OCI-LY7 (cell line): ENCODE measurements around the gene SERPINA5. TPM values are rescaled to one million over a fixed set of nuclear protein-coding genes. Genes with fewer than 3 reads are reported as not detected.

ENCODE experiments used
- BruUV-seq: library from RNA; stranded (reverse); fragments of 400-500 nt; replicated peaks from 2 replicates; lab custom pipeline; 2021; lab: Mats Ljungman, UMichigan
- CTCF ChIA-PET: fragments of 300-600 bp; sonication (Branson Sonifier 250); formaldehyde crosslinking; loops from one replicate; lab custom pipeline; 2022; ENCODE audit warnings: antibody characterized with exemption; ENCODE audit not compliant: unreplicated experiment; lab: Charles Lee
- POLR2A ChIA-PET: fragments of 300-600 bp; sonication (Branson Sonifier 250); formaldehyde crosslinking; loops from one replicate; lab custom pipeline; 2022; ENCODE audit warnings: antibody characterized with exemption; lab: Charles Lee
- DNase-seq: peaks from one replicate; pipeline ENCODE4 v3.0.0-alpha.2; 2015; ENCODE audit warnings: low spot score
- H2AFZ ChIP-seq: fragments of 200-600 bp; sonication (generic), shearing (Covaris generic); 2 replicates; pipeline ENCODE4 v1.6.1; 2014; ENCODE audit warnings: mild to moderate bottlenecking, antibody characterized with exemption, low read length, moderate library complexity
- H3K27ac ChIP-seq: fragments of 200-600 bp; sonication (generic); 2 replicates; pipeline ENCODE4 v1.5.1; 2014; ENCODE audit warnings: mixed run types, low read depth, mild to moderate bottlenecking, moderate library complexity, low read length, inconsistent platforms; ENCODE audit not compliant: poor library complexity, severe bottlenecking
- H3K36me3 ChIP-seq: fragments of 200-600 bp; sonication (generic); 2 replicates; pipeline ENCODE4 v1.6.1; 2014; ENCODE audit warnings: mild to moderate bottlenecking, antibody characterized with exemption, low read length, moderate library complexity, mixed read lengths; ENCODE audit not compliant: insufficient read depth
- H3K4me1 ChIP-seq: fragments of 200-600 bp; sonication (generic); 2 replicates; pipeline ENCODE4 v1.5.1; 2014; ENCODE audit warnings: mild to moderate bottlenecking, low read length; ENCODE audit not compliant: insufficient read depth, poor library complexity, severe bottlenecking
- H3K4me2 ChIP-seq: fragments of 200-600 bp; sonication (generic); 2 replicates; pipeline ENCODE4 v1.6.1; 2014; ENCODE audit warnings: mild to moderate bottlenecking, low read length
- H3K4me3 ChIP-seq: fragments of 200-600 bp; sonication (generic); 2 replicates; pipeline ENCODE4 v1.5.1; 2014; ENCODE audit warnings: mild to moderate bottlenecking, low read depth, low read length; ENCODE audit not compliant: poor library complexity, severe bottlenecking
- H3K79me2 ChIP-seq: fragments of 200-600 bp; sonication (generic); 2 replicates; pipeline ENCODE4 v1.6.1; 2016; ENCODE audit warnings: low read depth, mild to moderate bottlenecking, low read length, moderate library complexity, mixed read lengths; ENCODE audit not compliant: insufficient read depth
- H3K9me2 ChIP-seq: fragments of 200-600 bp; sonication (generic); 2 replicates; pipeline ENCODE4 v1.6.1; 2016; ENCODE audit warnings: mild to moderate bottlenecking, low read length, mixed read lengths; ENCODE audit not compliant: insufficient read depth
- H3K9me3 ChIP-seq: fragments of 200-600 bp; sonication (generic); 2 replicates; pipeline ENCODE4 v1.6.1; 2014; ENCODE audit warnings: mild to moderate bottlenecking, mixed run types, low read length, mixed read lengths
- H4K20me1 ChIP-seq: fragments of 200-600 bp; sonication (generic); 2 replicates; pipeline ENCODE4 v1.6.1; 2014; ENCODE audit warnings: mild to moderate bottlenecking, antibody characterized with exemption, low read length, moderate library complexity, mixed read lengths; ENCODE audit not compliant: insufficient read depth
- EZH2phosphoT487 ChIP-seq: fragments of 200-600 bp; sonication (generic); IDR thresholded peaks from 2 replicates; pipeline ENCODE4 v1.6.1; 2018; ENCODE audit warnings: low read depth, borderline replicate concordance, mild to moderate bottlenecking, mixed run types, antibody characterized with exemption, low read length, moderate library complexity, mixed read lengths
- intact Hi-C: fragments of 100-400 bp; cut with micrococcal nuclease; formaldehyde crosslinking; loops from one replicate; pipeline ENCODE4 v1.10.0; 2022; ENCODE audit not compliant: unreplicated experiment
- total RNA-seq, 2 experiments: library from RNA; depleted of rRNA in 1 of 2; stranded (reverse); fragments of >200 nt in 1 of 2; shearing (Covaris generic) in 1 of 2; gene quantifications; 2 replicates each; pipeline ENCODE4 v1.2.3, GENCODE V29; 2014 to 2022
- TF ChIP-seq, protein P1 (sequence below): fragments of 200-600 bp; sonication (generic); conservative IDR thresholded peaks from 2 replicates; pipeline ENCODE4 v1.5.1; 2014; ENCODE audit warnings: mild to moderate bottlenecking, antibody characterized with exemption, low read length, moderate library complexity, mixed read lengths

SERPINA5 gene
- total RNA-seq, 2 experiments from 2014 or later = not detected

GRCh38 chr14:94542811-94543440 lies 38.3 kb upstream of the SERPINA5 start:
- no peak overlapping the region for H3K4me3 ChIP-seq
- H3K4me1 ChIP-seq = no peaks in the 10 kb centered on the region
- H3K79me2 ChIP-seq = no peaks in the 10 kb centered on the region
- POLR2A ChIA-PET = no interaction called here
- H4K20me1 ChIP-seq = no peaks in the 10 kb centered on the region
- no TSS peak for BruUV-seq
- H3K9me2 ChIP-seq = no peaks in the 10 kb centered on the region
- no peak for TF ChIP-seq EZH2phosphoT487
- TF ChIP-seq, protein P1, sequence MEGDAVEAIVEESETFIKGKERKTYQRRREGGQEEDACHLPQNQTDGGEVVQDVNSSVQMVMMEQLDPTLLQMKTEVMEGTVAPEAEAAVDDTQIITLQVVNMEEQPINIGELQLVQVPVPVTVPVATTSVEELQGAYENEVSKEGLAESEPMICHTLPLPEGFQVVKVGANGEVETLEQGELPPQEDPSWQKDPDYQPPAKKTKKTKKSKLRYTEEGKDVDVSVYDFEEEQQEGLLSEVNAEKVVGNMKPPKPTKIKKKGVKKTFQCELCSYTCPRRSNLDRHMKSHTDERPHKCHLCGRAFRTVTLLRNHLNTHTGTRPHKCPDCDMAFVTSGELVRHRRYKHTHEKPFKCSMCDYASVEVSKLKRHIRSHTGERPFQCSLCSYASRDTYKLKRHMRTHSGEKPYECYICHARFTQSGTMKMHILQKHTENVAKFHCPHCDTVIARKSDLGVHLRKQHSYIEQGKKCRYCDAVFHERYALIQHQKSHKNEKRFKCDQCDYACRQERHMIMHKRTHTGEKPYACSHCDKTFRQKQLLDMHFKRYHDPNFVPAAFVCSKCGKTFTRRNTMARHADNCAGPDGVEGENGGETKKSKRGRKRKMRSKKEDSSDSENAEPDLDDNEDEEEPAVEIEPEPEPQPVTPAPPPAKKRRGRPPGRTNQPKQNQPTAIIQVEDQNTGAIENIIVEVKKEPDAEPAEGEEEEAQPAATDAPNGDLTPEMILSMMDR = no peak
- intact Hi-C loops = no loop called here
- no peak for DNase-seq
- H3K36me3 ChIP-seq = no peaks in the 10 kb centered on the region
- H3K4me2 ChIP-seq = no peak overlapping the region
- CTCF ChIA-PET = interaction anchor here (0.6 kb wide), 1 partner anchor 147 kb away, joined by 3 read pairs; no protein-coding TSS in a partner anchor
- no peak overlapping the region for H2AFZ ChIP-seq
- no peak overlapping the region for H3K27ac ChIP-seq
- no peaks in the 10 kb centered on the region for H3K9me3 ChIP-seq

DNA sequence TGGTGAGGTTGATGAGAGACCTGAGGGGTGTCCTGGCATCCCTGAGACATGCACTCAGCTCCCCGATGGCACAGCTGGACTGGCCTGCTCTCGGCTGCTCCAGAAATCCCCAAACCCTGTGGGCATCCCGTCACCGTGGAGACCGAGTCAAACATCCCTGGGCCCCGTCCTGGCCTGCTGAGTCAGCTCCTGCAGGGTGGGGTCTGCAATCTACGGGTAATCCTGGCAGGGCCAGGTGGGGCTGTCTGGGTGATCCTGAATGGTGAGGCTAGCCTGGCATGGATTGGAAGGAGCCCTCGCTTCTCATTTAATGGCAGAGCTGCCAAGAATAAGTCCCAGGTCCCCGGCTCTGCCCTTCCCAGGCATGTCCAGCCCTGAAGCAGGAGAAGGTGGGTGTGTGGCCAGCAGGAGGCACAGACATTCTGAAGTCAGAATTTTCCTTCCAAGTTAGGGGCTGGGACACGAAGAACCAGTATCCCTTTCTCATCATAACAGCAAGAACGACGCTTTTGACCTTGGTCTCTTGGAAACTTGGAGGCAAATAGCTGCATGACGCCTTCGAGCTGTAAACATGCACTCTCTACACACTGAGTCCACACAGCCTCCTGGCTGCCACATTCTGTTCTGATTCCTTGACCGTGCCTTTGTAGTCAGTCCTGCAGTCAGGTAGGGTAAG lies 37.6 kb upstream of the SERPINA5 start:
- H4K20me1 ChIP-seq = no peaks in the 10 kb centered on the region
- no peak overlapping the region for H3K4me3 ChIP-seq
- no TSS peak for BruUV-seq
- no peaks in the 10 kb centered on the region for H3K9me3 ChIP-seq
- H3K36me3 ChIP-seq = no peaks in the 10 kb centered on the region
- H3K4me2 ChIP-seq = no peak overlapping the region
- intact Hi-C loops = no loop called here
- H3K9me2 ChIP-seq = no peaks in the 10 kb centered on the region
- H3K79me2 ChIP-seq = no peaks in the 10 kb centered on the region
- no peak for TF ChIP-seq EZH2phosphoT487
- TF ChIP-seq, protein P1 = no peak
- no peak overlapping the region for H2AFZ ChIP-seq
- no peak overlapping the region for H3K27ac ChIP-seq
- ChIA-PET CTCF (no interaction called here), POLR2A (no interaction called here)
- no peak for DNase-seq
- no peaks in the 10 kb centered on the region for H3K4me1 ChIP-seq

GRCh38 chr14:94544726-94545125 lies 36.5 kb upstream of the SERPINA5 start:
- no peak overlapping the region for H3K27ac ChIP-seq
- no peak overlapping the region for H3K4me3 ChIP-seq
- H2AFZ ChIP-seq = no peak overlapping the region
- no peaks in the 10 kb centered on the region for H3K4me1 ChIP-seq
- H3K79me2 ChIP-seq = no peaks in the 10 kb centered on the region
- intact Hi-C loops = no loop called here
- H4K20me1 ChIP-seq = no peaks in the 10 kb centered on the region
- TF ChIP-seq EZH2phosphoT487 = no peak
- TF ChIP-seq, protein P1 = no peak
- no peaks in the 10 kb centered on the region for H3K9me2 ChIP-seq
- ChIA-PET CTCF (no interaction called here), POLR2A (interaction anchor here (0.6 kb wide), 1 partner anchor 54 kb away, joined by 7 read pairs; no protein-coding TSS in a partner anchor)
- H3K4me2 ChIP-seq = no peak overlapping the region
- BruUV-seq = no TSS peak
- H3K36me3 ChIP-seq = no peaks in the 10 kb centered on the region
- DNase-seq = no peak
- H3K9me3 ChIP-seq = no peaks in the 10 kb centered on the region
